HG03571 (cell line): Measurements from ENCODE around the gene SLC25A36.
"Not testable (repeated sequence)": the region's sequence is repeated elsewhere in the genome, so short reads cannot be mapped to it uniquely, and the experiment has no call there.

Experiments
- ATAC-seq: cut with Tn5 transposase; IDR thresholded peaks from one replicate; pipeline ENCODE4 v1.9.1; 2021; ENCODE audit not compliant: unreplicated experiment

Gene SLC25A36

DNA sequence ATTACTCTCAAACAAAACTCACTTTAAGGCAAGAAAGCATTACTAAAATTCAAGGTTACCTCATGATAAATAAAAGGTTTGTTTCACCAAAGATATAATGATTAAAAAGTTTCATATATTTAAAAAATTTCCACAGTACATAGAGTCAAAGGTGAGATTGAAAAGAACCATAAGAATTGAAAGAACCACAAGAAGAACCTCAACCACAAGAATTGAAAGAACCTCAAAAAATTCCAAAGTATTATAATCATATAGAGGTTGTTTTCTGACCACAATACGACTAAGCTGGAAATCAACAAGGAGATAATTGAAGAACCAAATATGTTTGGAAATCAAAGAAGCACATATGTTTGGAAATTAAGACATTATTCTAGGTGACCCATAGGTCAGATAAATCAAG, 52.7 kb downstream of the SLC25A36 start:
- no peak for ATAC-seq

DNA sequence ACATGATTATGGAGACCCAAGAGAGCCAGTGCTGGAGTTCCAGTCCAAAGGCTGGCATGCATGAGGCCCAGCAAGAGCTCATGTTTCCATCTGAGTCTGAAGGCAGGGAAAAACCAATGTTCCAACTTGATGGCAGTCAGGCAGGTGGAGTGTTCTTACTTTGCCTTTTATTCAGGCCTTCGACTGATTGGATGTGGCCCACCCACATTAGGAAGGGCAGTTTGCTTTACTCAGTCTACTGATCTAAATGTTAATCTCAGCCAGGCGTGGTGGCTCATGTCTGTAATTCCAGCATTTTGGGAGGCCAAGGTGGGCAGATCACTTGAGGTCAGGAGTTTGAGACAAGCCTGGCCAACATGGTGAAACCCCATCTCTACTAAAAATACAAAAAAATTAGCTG, 53.2 kb downstream of the SLC25A36 start:
- ATAC-seq, result not testable (repeated sequence)

DNA sequence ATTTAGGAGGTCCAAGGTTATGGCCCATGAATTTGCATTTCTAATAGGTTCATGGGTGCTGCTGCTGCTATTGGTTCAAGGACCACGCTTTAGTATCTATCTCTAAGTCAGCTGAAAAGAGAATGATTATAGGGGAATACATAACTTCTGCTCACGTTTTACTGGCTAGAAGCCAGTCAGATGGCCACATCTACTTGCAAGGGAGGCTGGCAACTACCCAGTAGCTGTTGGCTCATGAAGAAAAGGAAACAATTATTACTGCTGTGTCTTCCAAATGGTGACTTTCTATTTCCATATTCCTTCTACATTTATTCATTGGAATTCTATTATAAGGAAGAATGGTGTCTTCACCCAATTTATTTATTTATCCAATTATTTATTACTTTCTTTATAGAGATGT, 54.2 kb downstream of the SLC25A36 start:
- no peak for ATAC-seq

DNA sequence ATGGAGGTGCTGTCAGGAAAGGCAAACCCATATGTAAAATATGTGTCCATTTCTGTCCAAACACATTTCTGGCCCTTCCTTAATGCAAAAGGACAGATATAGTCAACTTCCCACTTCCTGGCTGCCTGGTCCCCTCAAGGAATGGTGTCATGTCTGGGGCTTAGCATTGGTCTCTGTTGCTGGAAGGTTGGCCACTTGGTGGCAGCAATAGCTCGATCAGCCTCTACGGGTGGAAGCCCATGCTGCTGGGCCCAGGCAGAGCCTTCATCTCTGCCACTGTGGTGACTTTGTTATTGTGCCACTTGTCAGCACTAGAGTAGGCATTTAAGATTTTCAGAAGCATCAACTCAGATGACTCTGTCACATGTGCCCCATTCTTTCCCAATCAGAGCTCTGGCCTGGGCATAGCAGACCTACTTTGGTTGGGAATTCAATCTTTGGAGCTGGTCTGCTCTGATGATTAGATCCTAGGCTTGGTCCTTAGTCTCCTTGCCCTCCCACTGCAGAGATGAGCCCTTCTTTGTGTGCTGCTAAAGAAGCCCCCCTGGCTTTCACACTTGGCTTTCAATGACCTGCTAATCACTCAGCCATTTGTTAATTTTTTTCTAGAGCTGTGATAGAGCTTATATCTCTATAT, 58.5 kb downstream of the SLC25A36 start:
- no peak for ATAC-seq

DNA sequence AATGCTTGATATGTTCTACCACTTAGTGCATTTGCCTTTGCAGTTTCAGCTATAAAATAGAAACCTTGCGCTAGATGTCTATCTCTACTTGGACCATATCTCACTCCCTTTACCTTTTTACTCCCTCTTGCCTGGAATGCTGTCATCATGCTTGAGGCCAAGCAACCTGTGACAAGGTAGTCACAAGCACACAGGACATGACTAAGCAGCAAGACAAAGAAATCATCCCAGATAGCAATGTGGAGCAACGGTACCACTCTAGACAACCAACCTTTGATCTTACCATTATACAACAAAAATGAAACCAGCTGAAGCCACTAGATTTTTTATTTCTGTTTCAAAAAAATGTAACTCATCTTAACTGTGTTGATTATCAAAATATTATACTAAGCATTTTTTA, 59.0 kb downstream of the SLC25A36 start:
- ATAC-seq, result no peak

DNA sequence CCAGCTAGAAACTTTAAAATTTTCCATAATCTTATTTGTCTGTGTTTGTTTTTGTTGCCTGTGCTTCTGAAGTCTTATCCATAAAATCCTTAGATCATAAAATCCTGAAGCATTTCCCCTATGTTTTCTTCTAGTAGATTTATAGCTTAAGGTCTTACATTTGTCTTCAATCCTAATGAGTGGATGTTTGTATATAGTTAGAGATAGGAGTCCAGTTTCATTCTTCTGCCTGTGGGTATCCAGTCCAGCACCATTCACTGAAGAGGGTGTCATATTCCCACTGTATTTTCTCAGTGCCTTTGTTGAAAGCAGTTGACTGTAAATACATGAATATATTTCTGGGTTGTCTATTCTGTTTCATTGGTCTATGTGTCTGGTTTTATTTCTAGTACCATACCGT, 64.7 kb downstream of the SLC25A36 start:
- ATAC-seq, result no peak

DNA sequence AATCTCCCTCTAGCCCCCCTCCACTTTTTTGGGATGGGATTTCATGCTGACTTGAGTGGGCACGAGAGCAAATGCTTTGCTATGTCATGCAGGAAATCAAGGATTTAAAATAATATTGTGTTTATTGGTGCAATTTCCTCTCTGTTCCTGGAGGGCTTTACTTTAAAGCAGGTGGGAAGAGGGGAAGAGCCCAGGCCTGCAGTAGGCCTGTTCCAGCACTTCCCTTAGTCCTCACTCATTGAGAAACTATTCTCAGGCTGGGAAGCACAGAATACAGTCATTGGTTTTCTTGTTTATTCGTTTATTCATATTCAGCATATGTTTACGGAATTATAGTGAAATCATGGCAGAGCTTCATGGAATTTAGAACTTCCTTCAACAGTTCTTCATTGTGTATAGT, 67.9 kb downstream of the SLC25A36 start:
- no peak for ATAC-seq

DNA sequence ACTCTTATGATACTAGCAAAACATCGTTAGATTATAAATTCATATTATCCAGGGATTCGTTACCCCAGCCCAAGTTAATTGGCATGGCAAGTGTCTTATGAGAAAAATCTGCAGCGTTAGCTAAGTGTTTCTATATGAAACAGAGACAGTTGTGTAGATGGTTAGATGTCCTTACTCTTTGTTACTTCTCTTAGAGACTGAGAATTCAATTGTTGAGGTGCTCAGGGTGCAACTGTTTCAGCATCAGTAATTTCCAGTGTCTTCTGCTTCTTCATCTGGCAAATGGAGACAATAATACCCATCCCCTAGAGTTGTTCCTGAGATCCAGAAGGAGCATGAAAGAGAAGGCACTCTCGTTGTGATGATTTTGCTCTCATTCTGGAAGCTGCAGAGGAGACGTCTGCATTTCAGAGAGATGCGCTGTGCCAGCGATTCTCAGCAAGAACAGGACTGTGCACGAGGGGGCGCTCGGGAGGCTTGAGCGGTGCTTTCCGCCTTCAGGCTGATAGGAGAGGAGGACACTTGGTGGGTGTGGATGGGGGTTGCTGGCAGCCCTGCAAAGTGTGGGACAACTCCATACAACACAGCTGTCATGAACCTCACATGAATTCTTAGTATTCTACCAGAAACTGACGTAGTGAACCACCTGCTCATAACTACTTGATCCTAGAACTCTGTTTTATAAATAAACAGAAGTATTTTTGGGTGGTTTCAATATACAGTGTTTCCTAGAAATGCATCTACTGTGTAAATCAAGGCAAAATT, 69.8 kb downstream of the SLC25A36 start:
- ATAC-seq, result peak; percentile 88

DNA sequence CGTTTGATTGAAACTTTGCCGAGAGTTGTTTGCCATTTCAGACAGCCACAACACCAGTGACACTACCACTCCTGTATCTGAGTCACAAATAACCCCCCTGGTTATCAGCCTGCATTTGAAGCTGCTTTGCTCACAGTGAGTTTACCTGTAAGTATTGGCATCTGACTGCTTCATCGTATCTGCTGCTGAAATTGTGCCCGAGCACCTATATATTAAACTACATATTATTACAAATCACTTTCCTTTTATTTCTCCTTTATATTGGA, 70.3 kb downstream of the SLC25A36 start:
- no peak for ATAC-seq

DNA sequence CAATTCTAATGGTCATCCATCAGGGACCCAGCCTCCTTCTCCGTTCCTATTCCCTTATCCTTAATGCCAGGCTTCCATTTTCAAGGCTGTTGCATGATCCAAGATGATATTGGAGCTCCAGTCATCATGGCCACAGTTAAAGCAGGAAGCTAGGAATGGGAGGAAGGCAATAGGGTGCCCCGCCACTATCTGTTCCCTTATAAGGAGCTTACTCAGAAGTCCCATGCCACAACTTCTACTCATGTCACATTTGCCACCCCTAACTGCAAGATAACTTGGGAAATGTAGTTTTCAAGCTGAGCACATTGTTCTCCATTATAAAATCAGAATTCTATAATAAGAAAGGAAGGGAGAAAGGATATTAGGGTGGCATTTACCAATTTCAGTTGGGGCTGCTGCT, 70.9 kb downstream of the SLC25A36 start:
- ATAC-seq, result no peak

DNA sequence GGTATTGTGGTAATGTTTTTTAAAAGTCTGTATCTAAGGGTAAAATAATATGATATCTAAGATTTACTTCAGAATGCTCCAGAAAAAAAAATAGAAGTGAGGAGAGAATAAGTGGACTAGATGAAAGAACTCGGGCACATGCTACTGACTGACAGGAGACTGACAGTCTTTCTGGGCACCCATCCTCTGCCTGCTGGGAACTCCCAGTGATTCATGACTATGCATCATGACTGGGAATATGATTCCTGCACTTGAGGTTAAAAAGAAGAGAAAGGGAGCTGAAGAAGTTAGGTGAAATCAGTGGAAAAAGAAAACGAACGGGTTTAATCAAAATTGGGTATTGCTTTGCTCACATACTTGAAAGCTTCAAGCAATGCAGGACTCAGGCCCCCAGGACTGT, 73.8 kb downstream of the SLC25A36 start:
- no peak for ATAC-seq

DNA sequence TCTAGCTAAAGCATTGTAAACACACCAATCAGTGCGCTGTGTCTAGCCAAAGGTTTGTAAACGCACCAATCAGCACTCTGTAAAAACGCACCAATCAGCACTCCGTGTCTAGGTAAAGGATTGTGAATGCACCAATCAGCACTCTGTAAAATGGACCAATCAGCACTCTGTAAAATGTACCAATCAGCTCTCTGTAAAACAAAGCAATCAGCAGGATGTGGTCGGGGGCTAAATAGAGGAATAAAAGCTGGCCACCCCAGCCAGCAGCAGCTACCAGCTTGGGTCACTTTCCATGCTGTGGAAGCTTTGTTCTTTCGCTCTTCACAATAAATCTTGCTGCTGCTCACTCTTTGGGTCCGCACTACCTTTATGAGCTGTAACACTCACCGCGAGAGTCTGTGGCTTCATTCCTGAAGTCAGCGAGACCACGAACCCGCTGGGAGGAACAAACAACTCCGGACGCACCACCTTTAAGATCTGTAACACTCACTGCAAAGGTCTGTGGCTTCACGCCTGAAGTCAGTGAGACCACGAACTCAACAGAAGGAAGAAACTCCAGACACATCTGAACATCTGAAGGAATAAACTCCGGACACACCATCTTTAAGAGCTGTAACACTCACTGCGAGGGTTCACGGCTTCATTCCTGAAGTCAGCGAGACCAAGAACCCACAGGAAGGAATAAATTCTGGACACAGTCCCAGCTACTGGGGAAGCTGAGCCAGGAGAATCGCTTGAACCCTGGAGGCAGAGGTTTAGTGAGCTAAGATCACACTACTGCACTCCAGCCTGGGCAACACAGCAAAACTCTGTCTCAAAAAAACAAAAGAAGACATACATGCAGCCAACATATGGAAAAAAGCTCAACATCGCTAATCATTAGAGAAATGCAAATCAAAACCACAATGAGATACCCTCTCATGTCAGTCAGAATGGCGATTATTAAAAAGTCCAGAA, 76.0 kb downstream of the SLC25A36 start:
- not testable (repeated sequence) for ATAC-seq

DNA sequence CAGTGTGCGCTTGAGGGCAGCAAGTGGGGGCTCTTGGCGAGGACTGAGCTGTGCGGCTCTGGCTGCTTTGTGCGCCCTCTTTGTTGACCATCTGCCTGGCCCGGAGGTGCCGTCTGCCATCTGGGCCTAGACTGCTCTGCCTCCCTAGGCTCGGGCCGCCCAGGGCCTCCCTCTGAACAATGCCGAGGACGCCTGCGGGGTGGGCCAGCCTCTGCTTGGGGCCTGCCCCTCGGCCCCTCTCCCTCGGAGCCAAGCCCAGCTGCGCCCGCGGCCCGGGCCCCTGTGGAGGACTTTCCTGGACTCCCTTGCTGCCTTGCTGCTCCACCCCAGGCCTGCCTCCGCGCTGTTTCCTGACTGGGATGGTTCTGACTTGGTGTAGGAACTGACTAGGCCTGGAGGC, 77.6 kb downstream of the SLC25A36 start:
- ATAC-seq, result no peak

DNA sequence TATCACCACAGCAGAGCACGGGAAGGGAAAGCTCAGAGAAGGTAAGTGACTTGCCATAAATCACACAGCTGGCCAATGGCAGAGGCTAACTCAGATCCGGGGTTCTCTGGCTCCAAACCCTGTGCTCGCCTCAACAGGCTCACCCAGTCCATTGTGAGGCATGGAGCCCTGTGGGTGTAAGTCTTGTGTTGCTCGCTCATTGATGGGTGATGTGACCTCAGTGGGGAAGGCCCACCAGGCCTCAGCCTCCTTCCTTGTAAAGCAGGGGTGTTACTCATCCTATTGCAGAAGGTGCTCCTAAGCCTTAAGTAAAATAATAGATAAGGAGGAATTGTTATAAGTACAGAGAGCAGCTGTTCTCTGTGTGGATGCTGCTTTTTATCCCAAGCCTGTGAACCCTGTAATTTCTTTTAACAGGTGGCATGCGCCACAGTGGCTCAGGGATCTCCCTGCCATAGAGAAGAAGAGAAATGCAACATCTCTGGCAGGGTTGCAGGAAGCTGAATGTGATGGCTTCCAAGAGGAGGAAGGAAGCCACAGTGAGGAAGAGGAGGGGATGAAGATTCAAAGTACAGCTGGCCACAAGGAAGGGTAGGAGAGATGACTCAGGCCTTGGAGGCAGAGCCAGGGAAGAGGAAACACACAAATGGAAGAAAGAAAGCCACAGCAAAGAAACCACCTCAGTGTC, 78.7 kb downstream of the SLC25A36 start:
- ATAC-seq, result no peak

DNA sequence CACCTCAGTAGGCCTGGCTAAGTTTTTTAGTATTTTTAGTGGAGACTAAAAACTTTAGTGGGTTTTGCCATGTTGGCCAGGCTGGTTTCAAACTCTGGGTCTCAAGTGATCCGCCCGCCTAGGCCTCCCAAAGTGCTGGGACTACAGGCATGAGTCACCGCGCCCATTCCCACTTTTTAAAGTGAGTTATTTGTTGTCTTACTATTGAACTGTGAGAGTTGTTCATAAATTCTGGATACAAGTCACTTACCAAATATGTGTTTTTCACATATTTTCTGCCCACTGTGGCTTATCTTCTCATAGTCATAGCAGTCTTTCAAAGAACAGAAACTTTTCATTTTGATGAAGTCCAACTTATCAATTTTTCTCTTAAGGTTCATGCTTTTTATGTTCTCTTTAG, 79.6 kb downstream of the SLC25A36 start:
- ATAC-seq, result no peak
